NCI-H774 (cell line): ENCODE data around the gene IQSEC3.
"Not testable (repeated sequence)": the region's sequence is repeated elsewhere in the genome, so short reads cannot be mapped to it uniquely, and the experiment has no call there.

ENCODE experiments used
- DNase-seq: peaks from one replicate; lab custom pipeline; 2025; lab: John Stamatoyannopoulos, UW

IQSEC3 gene

DNA sequence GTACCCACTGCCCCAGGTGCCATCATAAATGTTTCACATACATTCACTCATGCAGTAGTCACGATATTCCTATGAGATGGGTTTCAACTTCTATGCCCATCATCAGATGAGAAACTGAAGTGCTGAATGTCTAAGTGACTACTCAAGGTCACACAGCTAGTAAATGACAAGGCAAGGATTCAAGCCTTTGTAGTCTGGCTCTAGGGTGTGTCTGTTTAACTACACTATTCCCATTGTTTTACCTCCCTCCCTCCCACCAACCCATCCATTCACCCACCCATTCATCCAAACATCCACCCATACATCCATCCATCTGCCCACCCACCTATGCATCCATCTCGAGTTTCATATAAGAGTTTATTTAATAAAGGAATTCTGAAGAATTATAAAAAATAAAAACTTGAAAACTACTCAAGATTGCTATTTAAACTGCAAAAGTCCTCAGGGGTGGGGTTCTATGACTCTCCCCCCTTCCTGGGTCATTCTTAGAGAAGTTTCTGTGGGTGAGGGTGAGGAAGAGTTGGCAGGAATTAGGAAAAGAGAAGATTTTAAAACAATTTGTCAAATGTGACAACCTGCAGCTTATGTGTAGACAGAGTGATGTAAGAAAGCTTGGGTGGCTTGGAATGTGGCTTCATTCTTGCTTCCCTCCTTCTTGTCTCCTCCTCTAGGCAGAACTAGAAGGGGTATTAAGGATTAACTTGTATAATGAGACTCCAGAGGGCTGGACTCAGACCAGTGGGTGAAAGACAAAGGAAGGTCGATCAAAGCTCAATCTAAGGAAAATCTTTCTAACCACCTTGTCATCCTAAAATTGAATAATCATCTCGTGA, 13.4 kb upstream of the IQSEC3 start:
- not testable (repeated sequence) for DNase-seq

DNA sequence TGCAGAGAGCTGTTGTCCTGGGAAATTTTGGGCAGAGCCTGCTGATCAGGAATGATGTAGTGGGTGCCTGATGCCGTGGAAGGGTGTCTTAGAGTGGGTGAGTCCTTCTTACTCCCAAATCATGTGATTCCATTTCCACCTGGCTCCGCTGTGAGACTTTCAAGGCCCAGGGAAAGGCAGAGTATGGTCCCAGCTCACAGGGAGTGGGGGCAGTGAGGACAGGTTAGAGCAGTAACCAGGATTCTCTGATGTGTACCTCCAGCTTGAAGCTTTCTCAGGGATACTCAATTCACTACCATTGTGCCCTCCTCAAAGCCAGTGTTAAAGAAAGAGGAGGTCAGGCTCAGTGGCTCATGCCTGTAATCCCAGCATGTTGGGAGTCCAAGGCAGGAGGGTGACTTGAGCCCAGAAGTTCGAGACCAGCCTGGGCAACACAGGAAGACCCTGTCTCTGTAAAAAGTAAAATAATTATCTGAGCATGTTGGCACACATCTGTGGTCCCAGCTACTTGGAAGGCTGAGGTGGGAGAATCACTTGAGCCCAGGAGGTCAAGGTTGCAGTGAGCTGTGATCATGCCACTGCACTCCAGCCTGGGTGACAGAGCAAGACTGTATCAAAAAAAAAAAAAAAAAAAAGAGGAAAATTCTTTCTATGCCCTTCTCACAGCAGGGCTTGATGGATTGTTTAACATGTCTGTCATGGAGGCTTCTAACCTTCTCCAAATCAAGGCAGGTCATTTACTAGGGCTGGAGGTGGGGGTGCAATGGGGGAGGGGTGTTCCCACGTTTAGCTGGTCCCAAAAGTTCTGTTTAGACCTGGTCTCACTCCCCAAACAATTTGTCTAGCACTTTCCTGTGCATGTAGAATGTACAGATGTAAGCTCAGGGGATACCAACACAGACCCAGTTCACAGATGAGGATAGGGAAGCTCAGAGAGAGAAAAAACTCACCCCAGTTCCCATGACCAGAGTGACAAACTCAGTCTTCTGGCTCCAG, 12.5 kb upstream of the IQSEC3 start:
- DNase-seq: no peak

DNA sequence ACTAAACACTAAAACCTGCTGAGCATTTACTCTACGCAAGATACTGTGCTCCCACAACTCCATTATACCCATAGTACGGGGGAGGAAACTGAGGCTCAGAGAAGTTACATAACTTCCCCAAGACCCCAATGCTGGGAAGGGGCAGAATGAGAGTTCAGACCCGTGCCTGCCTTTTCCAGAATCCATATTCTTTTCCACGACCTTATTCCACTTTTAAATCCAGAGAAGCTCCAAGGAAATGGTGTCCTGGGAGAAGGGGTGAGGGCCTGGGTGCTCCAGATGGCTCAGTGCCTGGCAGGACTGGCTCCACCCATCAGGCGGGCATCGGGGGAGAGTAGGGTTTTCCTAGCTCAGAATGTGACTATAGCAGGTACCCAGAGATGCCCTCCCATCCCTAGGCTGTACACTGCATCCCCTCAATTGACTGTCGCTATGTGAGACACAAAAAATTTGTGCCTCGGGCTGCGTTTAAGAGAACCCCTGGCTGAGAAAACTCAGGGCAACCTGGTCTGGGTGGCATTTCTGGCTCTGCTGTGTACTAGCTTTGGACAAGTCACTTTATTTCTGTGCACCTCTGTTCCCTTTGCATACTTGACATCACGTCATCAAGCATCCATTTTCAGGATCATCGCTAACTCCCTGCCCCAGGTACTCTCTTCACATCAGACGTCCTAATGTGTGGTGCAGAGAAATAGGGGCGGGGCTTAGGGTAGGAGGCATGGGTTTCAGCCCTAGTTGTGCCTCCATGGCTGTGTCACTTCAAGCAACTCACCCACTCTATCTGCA, 11.6 kb upstream of the IQSEC3 start:
- DNase-seq: no peak

DNA sequence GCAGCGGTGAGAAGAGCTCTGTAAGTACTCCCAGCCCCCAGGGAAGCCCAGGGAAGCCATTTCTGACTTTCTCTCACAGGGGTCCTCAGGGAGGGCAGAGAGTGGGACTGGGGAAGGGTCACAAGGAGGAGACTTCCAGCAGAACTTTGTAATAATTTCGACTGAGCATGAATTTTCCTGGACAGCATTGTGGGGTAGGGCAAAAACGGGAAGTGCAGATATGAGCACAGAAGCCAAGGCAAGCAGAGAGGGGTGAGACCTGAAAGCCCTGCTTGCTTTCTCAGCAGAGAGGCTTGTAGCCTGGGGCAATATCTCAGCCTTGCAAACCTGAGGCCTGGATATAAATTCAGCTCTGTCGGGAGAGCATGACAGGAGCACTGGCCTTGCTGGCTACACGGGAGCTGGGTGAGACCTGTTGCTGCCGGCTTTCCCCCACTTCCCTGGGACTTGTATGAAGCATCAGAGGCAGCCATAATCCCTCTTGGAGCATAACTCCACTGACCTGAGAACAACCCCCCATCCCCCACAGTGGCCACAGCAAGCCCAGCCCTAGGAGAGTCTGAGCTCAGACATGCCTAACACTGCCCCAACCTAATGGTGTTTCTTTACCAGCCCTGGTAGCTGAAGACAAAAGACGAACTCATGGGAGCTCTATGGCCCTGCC, 9.8 kb upstream of the IQSEC3 start:
- DNase-seq: no peak

DNA sequence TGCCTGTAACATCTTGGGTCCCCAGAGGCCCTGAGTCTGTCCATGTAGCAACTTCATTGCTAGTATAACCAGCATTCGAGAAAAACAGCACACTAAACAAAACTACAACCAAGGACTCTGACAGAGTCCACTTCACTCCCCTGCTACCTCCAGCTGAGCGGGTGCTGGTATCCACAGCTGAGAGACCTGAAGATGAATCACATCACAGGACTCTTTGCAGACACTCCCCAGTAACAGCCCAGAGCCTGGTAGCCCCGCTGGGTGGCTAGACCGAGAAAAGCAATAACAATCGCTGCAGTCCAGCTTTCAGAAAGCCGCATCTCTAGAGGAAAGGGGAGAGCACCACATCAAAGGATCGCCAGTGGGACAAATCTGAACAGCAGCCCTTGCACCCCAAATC, 9.0 kb upstream of the IQSEC3 start:
- no peak for DNase-seq

DNA sequence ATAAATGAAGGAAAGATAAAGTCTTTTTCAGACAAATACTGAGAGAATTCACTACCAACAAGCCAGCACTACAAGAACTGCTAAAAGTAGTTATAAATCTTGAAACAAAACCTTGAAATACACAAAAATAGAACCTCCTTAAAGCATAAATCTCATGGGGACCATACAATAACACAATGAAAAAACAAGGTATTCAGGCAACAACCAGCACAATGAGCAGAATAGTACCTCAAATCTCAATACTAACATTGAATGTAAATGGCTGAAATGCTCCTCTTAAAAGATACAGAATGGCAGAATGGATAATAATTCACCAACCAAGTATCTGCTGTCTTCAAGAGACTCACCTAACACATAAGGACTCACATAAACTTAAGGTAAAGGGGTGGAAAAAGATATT, 7.7 kb upstream of the IQSEC3 start:
- DNase-seq: no peak

DNA sequence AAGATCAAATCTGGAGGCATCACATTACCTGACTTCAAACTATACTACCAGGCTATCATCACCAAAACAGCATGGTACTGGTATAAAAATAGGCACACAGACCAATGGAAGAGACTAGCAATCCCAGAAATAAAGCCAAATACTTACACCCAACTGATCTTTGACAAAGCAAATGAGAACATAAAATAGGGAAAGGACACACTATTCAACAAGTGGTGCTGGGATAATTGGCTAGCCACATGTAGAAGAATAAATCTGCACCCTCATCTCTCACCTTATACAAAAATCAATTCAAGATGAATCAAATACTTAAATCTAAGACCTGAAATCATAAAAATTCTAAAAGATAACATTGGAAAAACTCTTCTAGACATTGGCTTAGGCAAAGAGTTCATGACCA, 4.7 kb upstream of the IQSEC3 start:
- not testable (repeated sequence) for DNase-seq

DNA sequence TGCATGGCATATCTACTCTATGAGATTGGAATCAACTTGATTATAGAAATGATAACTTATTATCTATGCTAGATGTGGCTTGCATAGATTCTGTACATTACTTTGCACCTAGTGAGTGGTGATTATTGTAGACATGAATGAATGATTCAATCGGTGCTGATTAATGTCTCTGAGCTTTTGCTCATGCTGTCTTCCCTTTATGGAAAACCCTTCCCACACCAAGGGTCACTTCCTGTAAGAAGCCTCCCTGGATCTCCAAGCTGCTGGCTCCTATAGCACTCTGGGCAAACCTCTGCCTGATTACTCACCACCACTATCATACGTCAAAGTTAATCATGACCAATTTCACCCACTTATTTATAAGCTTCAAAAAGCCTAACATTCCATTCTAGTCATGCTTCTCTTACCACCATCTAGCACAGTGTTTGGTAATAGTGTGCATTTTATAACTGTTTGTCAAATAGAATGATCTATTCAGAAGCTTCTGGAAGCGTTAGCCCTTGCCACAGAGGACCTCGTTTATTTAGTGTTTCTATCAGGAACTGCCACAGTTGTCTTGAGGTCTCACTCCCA, 990 bp upstream of the IQSEC3 start:
- DNase-seq: not testable (repeated sequence)

DNA sequence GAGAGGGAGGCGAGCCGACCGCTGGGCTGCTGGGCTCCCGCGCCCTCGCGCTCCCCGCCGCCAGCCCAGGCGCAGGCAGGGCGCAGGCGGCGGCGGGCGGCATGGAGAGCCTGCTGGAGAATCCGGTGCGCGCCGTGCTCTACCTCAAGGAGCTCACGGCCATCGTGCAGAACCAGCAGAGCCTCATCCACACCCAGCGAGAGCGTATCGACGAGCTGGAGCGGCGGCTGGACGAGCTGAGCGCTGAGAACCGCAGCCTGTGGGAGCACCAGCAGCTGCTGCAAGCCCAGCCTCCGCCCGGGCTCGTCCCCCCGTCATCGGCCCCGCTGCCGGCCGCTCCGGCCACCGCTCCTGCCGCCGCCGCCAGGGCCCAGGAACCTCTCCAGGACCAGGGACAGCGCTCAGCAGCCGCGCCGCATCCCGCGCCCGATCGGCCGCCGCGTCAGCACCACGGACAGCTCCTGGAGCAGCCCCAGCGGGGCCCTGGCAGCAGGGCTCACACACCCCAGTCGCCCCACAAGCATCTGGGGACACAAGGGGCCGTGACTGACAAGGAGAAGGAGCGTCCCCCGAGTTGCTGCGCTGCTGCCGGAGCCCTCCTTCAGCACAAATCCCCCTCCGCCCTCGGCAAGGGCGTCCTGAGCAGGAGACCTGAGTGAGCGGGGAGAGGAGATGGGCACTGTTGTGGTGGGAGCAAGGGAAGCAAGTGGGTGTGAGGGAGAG, 376 bp downstream of the IQSEC3 start:
- DNase-seq: not testable (repeated sequence)

DNA sequence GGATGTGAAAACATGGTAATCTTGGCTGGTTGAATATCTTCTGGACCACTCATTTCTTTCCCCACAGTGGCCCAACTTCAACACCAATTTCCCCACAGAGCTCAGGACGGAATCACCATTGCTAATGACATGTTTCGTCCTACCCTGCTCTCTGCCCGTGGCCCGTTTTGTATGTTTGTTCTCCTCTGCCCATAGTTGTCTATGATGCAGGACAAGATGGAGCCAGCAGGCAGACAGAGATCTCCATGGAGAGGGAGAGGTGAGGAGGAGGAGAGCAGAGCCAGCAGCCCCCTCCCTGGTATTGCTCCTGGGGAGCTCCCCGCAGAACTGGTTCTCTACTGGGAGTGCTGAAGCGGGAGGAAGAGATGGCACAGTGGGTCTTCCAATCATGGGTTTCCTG, 3.1 kb downstream of the IQSEC3 start:
- DNase-seq: not testable (repeated sequence)

DNA sequence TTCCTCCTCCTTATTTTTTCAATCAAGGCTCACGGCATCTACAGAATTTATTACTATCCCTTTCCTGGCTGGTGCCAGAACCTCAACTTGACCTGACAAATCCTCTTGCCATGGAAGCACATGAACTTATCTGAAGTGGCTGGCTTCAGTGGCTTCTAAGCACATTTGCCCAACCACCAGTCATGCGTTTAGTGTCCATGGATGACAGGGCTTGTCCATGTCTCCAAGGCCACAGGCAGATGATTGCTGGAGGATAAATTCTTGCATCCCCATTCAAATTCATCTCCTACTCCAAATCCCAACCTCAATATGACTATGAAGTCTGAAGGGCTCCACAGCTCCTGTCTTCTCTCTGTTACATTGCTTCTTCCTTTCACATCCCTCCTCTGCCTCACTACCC, 4.0 kb downstream of the IQSEC3 start:
- not testable (repeated sequence) for DNase-seq

DNA sequence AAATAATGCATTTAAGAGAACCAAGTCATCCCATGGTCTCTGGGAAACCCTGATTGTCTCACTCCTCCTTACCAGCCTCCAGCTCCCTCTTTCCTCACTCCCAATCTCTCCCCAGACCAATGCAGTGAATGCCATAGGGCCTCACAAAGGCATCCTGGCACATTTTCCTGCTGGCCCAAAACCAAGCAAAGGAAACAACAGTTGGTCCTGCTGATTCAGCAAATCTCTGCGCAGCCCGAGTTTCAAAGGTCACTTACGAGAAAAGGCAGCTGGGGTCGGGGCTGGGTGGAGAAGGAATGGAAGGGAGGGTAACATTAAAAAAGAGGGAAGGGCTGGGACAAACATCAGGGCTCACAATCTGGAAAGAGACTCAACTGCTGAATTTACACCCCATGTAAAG, 5.5 kb downstream of the IQSEC3 start:
- DNase-seq: not testable (repeated sequence)

DNA sequence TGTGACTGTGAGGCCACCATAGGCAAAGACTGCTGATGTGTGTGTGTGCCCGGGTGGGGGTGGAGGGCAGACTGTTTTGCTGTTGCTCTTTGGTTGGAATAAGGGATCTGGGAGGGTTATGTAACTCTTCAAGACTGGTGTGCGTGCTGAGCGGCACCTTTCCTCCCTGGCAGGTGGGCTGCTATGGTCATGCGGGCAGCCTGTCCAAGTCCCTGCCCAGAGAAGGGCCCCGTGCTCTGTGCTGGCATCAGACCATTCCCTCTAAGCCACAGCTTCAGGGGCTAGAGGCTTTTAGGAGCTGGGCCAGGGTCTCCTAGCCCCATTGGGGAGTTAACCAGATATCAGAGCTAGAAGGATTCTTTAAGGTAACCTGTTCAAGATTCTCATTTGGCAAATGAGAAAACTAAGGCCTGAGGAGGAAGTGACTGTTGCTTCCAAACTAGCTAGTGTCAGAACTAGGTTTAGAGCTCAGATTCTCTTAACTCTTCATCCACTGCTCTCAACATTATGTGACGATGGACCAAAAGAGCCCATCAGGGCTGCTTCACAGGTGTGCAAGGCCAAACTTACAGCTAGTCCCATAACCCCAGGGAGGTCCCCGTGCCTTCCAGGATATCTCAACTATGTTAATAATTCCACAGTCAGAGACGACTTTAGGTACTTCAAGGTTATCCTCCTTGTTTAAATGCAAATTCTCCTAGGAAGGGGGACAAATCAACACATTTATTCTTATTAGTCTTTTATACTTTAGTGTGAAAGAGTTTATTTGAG, 8.0 kb downstream of the IQSEC3 start:
- DNase-seq: not testable (repeated sequence)

DNA sequence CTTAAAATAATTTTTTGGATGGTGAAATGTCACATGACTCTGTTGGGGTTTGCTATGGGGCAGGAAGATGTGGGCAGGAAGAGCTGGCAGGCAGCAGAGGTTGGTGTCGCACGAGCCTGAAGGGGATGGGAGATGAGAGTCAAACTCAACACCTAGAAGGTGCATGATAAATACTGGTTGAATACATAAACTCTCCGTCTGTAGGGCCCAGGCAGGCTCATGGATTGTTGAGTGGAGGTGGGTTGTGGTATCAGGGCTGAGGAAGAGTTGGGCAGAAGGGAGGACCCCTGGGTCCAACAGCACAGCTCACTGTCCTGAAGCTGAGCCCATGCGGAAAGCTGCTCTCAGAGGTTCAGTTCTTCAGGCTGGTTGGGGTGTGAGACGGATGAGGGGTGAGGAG, 9.0 kb downstream of the IQSEC3 start:
- not testable (repeated sequence) for DNase-seq

DNA sequence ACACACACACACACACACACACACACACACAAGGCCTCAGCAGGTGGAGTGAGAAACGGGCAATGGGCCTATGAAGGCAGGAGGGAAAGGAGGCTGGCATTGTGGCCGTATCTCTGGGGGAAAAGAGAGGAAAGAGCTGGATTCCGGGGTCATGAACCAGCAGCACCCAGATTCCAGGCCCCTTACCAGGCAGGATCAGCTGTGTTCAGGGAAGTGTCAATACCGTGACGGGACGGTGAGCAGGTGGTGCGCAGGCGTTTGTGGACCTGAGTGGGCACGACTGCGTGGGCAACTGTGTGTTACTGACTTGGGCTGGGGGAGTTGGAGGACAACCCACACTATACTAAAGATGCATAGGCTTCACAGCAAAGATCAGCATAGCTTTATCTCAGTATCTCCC, 9.5 kb downstream of the IQSEC3 start:
- DNase-seq: not testable (repeated sequence)

DNA sequence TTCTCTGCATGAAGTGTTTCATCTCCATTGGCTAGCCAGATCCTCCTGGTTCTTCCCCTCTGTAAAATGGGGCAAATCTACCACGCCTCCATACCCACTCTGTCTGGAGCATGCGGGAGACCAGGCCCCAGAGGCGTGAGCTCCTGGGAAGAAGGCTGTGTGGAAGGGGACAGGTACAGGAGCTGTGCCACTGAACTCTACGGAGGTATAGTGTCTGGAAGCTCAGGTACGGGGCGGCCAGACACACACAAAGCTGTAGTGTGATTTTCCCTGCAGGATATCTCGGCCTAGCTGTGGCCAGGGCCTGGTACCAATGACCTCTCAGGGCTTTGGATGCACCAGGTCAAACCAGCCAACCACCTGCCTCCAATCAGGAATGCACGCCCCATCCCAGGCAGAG, 10.0 kb downstream of the IQSEC3 start:
- DNase-seq: not testable (repeated sequence)

DNA sequence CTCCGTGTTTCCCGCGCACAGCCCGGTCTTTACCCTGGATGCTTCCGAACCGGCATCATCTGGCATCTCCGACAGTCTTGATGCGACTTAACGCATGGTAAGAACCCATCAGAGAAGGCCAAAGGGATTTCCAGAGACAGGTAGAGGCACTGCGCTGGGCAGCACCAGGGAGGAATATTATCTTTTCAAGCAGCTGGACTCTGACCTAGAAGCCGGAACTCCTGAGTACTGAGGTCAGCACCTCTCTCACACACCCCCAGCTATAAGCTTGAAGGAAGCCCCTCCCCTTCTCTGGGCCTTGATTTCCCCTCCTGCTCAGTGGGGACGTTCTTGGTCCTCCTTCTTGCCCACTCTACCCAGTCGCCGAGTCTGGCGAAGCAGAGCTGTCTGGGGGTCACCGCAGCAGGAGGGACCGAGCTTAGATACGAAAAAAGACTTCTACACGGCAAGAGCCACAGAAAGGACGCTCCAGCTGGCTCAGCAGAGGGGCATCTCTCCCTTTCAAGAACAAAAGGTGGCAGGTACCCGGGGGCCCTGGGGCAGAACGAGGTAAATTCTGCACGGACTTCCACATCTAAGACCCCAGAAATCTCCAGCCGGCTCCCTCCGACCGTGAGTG, 10.6 kb downstream of the IQSEC3 start:
- DNase-seq: not testable (repeated sequence)

DNA sequence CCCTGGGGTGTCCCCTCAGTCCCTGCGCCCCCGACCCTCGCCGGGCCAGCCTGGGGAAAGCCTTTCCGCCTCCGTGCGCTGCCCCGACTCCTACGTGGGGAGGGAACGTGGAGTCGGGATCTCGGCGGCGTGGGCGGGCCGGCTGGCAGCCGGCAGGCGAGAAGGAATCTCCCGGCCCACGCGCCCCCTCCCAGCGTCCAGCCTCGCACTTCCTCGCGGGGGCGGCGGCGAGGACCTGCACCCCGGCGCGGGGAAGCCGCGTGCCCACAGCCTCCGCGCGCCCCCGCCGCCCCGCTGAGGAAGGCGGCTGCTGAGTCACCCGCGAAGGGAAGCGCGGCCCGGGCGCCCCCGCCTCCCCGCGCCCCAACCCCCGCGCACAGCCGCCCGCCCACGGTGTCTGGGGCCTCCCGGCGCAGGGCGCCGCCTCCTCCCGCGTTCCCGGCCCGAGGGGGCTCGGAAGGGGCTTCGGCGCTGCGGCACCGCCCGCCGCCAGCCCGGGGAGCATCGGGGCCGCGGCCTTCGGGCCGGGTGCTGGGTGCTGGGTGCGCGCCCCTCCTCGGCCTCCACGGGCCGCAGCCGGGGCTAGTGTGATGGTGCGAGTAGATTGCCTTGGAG, 11.3 kb downstream of the IQSEC3 start:
- DNase-seq: not testable (repeated sequence)

DNA sequence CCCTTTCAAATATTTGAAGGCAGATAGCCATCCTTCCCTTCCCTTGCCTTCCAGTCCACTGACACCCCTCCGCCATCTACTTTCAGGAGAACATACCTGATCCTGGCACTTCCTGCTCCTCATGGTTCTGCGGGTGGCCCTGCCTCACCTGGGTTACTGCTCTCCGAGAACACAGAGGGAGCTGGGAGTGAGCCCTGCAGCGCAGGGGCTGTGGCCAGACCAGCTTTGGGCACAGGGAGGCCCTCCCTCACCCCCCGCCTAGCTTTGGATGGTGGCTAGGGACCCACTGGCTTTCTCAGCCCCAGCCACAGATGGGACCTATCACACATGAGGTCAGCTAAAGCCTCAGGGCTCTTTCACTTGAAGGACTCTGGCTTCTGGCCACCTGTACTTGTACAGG, 12.4 kb downstream of the IQSEC3 start:
- no peak for DNase-seq
